ENCODE data around the gene TRIM21.
"Not testable (repeated sequence)": the region's sequence is repeated elsewhere in the genome, so short reads cannot be mapped to it uniquely, and the experiment has no call there.

Gene TRIM21

GRCh38 chr11:4430051-4430450 lies 36.5 kb upstream of the TRIM21 start:
- peaks cover 6% of the 10 kb centered on the region for H3K4me1 ChIP-seq (ENCODE audit: low read length)
- no peaks in the 10 kb centered on the region for H4K20me1 ChIP-seq (ENCODE audit: insufficient read depth, low read length)
- H3K36me3 ChIP-seq (replicated peaks; ENCODE audit: low read depth, low read length): no peaks in the 10 kb centered on the region
- H3K9ac ChIP-seq (ENCODE audit: low read length): no peak overlapping the region
- H3K27ac ChIP-seq (ENCODE audit: low read length): no peak overlapping the region
- no peaks in the 10 kb centered on the region for H3K79me2 ChIP-seq (ENCODE audit: low read length)
- no peaks in the 10 kb centered on the region for H3K27me3 ChIP-seq (ENCODE audit: low read depth, low read length)
- H3K4me2 ChIP-seq (ENCODE audit: low read length): no peak overlapping the region
- no peak for TF ChIP-seq CTCF (IDR thresholded peaks at IDR 0.05; ENCODE audit: low read depth, low read length)
- no peak for TF ChIP-seq EZH2phosphoT487 (IDR thresholded peaks at IDR 0.05; ENCODE audit: low read depth)
- no peaks in the 10 kb centered on the region for H3K9me3 ChIP-seq (ENCODE audit: insufficient read depth, low read length)
- no peak overlapping the region for H3K4me3 ChIP-seq (ENCODE audit: low read length)
- no peak overlapping the region for H2AFZ ChIP-seq (ENCODE audit: low read depth, low read length)

- no peak overlapping the region for H2AFZ ChIP-seq (ENCODE audit: low read depth, low read length)
- H3K27ac ChIP-seq (ENCODE audit: low read length): no peak overlapping the region
- no peaks in the 10 kb centered on the region for H3K27me3 ChIP-seq (ENCODE audit: low read depth, low read length)
- no peaks in the 10 kb centered on the region for H3K36me3 ChIP-seq (replicated peaks; ENCODE audit: low read depth, low read length)
- H3K79me2 ChIP-seq (ENCODE audit: low read length): no peaks in the 10 kb centered on the region
- no peaks in the 10 kb centered on the region for H3K9me3 ChIP-seq (ENCODE audit: insufficient read depth, low read length)
- H4K20me1 ChIP-seq (ENCODE audit: insufficient read depth, low read length): no peaks in the 10 kb centered on the region
- H3K4me1 ChIP-seq (ENCODE audit: low read length): no peaks in the 10 kb centered on the region
- no peak overlapping the region for H3K9ac ChIP-seq (ENCODE audit: low read length)
- no peak overlapping the region for H3K4me3 ChIP-seq (ENCODE audit: low read length)
- H3K4me2 ChIP-seq (ENCODE audit: low read length): no peak overlapping the region
- no peak for TF ChIP-seq EZH2phosphoT487 (IDR thresholded peaks at IDR 0.05; ENCODE audit: low read depth)
- TF ChIP-seq CTCF (IDR thresholded peaks at IDR 0.05; ENCODE audit: low read depth, low read length): no peak
Measured at GRCh38 chr11:4418403-4418802, 24.9 kb upstream of the TRIM21 start.

GRCh38 chr11:4416816-4417215 lies 23.3 kb upstream of the TRIM21 start:
- Histone ChIP-seq H3K9ac (ENCODE audit: low read length) (no peak overlapping the region), H3K79me2 (ENCODE audit: low read length) (no peaks in the 10 kb centered on the region)

GRCh38 chr11:4416306-4416705 lies 22.8 kb upstream of the TRIM21 start:
- Histone ChIP-seq H3K27me3 (ENCODE audit: low read depth, low read length) (no peaks in the 10 kb centered on the region), H3K4me2 (ENCODE audit: low read length) (no peak overlapping the region), H3K9me3 (ENCODE audit: insufficient read depth, low read length) (no peaks in the 10 kb centered on the region), H3K9ac (ENCODE audit: low read length) (no peak overlapping the region), H3K4me3 (ENCODE audit: low read length) (no peak overlapping the region), H3K27ac (ENCODE audit: low read length) (no peak overlapping the region), H2AFZ (ENCODE audit: low read depth, low read length) (no peak overlapping the region), H3K36me3 (replicated peaks; ENCODE audit: low read depth, low read length) (no peaks in the 10 kb centered on the region), H4K20me1 (ENCODE audit: insufficient read depth, low read length) (no peaks in the 10 kb centered on the region), H3K4me1 (ENCODE audit: low read length) (no peaks in the 10 kb centered on the region), H3K79me2 (ENCODE audit: low read length) (no peaks in the 10 kb centered on the region)
- TF ChIP-seq EZH2phosphoT487 (IDR thresholded peaks at IDR 0.05; ENCODE audit: low read depth) (no peak), CTCF (IDR thresholded peaks at IDR 0.05; ENCODE audit: low read depth, low read length) (no peak)

More at GRCh38 chr11:4416816-4417215, 23.3 kb upstream of the TRIM21 start:
- no peak overlapping the region for H2AFZ ChIP-seq (ENCODE audit: low read depth, low read length)
- H3K4me1 ChIP-seq (ENCODE audit: low read length): no peaks in the 10 kb centered on the region
- TF ChIP-seq CTCF (IDR thresholded peaks at IDR 0.05; ENCODE audit: low read depth, low read length): no peak
- H3K27ac ChIP-seq (ENCODE audit: low read length): no peak overlapping the region
- H3K36me3 ChIP-seq (replicated peaks; ENCODE audit: low read depth, low read length): no peaks in the 10 kb centered on the region
- no peak overlapping the region for H3K4me3 ChIP-seq (ENCODE audit: low read length)
- no peaks in the 10 kb centered on the region for H3K9me3 ChIP-seq (ENCODE audit: insufficient read depth, low read length)
- H3K27me3 ChIP-seq (ENCODE audit: low read depth, low read length): no peaks in the 10 kb centered on the region
- no peak overlapping the region for H3K4me2 ChIP-seq (ENCODE audit: low read length)
- no peaks in the 10 kb centered on the region for H4K20me1 ChIP-seq (ENCODE audit: insufficient read depth, low read length)

GRCh38 chr11:4406206-4406605 lies 12.7 kb upstream of the TRIM21 start:
- H3K4me2 ChIP-seq (ENCODE audit: low read length); H4K20me1 ChIP-seq (ENCODE audit: insufficient read depth, low read length); H3K27ac ChIP-seq (ENCODE audit: low read length); H3K4me1 ChIP-seq (ENCODE audit: low read length); H3K27me3 ChIP-seq (ENCODE audit: low read depth, low read length); H3K79me2 ChIP-seq (ENCODE audit: low read length); H2AFZ ChIP-seq (ENCODE audit: low read depth, low read length); H3K9me3 ChIP-seq (ENCODE audit: insufficient read depth, low read length); H3K36me3 ChIP-seq (replicated peaks; ENCODE audit: low read depth, low read length); H3K9ac ChIP-seq (ENCODE audit: low read length); H3K4me3 ChIP-seq (ENCODE audit: low read length): not testable (repeated sequence)
